A673 (cell line): ENCODE results near the gene CCDC88C. TPM values are rescaled to one million over a fixed set of nuclear protein-coding genes. Genes with fewer than 3 reads are reported as not detected.

Experiments
- BruUV-seq: library from RNA; stranded (reverse); fragments of 400-500 nt; replicated peaks from 2 replicates; lab custom pipeline; 2021; lab: Mats Ljungman, UMichigan
- CTCF ChIA-PET: fragments of 300-600 bp; sonication (Branson Sonifier 250); formaldehyde crosslinking; loops from one replicate; lab custom pipeline; 2022; ENCODE audit warnings: antibody characterized with exemption; lab: Charles Lee
- POLR2A ChIA-PET: fragments of 300-600 bp; sonication (Branson Sonifier 250); formaldehyde crosslinking; loops from one replicate; lab custom pipeline; 2022; ENCODE audit warnings: antibody characterized with exemption; ENCODE audit not compliant: low non-redundant PET; lab: Charles Lee
- DNase-seq: peaks from one replicate; pipeline ENCODE4 v3.0.0-alpha.2; 2015; ENCODE audit warnings: low spot score
- H3K27ac ChIP-seq: fragments of 200-600 bp; sonication (generic); 2 replicates; pipeline ENCODE4 v1.5.1; 2016; ENCODE audit warnings: mixed run types, low read depth, mild to moderate bottlenecking, mixed read lengths, antibody characterized with exemption, low read length; ENCODE audit not compliant: poor library complexity, severe bottlenecking
- H3K27me3 ChIP-seq: fragments of 200-600 bp; sonication (generic); replicated peaks from 2 replicates; pipeline ENCODE4 v1.6.1; 2017; ENCODE audit warnings: mixed run types, low read depth, mild to moderate bottlenecking, mixed read lengths, antibody characterized with exemption, low read length; ENCODE audit not compliant: insufficient read depth, poor library complexity
- H3K36me3 ChIP-seq: fragments of 200-600 bp; sonication (generic); 2 replicates; pipeline ENCODE4 v1.6.1; 2016; ENCODE audit warnings: mixed run types, mild to moderate bottlenecking, mixed read lengths, antibody characterized with exemption, low read length; ENCODE audit not compliant: insufficient read depth, poor library complexity, severe bottlenecking
- H3K4me1 ChIP-seq: fragments of 200-600 bp; sonication (generic); 2 replicates; pipeline ENCODE4 v1.6.1; 2017; ENCODE audit warnings: mixed run types, mild to moderate bottlenecking, mixed read lengths, antibody characterized with exemption, low read length; ENCODE audit not compliant: insufficient read depth, poor library complexity, severe bottlenecking
- H3K4me3 ChIP-seq: fragments of 200-600 bp; sonication (generic); 2 replicates; pipeline ENCODE4 v1.5.1; 2016; ENCODE audit warnings: low read depth, mixed run types, mild to moderate bottlenecking, mixed read lengths, low read length; ENCODE audit not compliant: poor library complexity, severe bottlenecking
- H3K9me3 ChIP-seq: fragments of 200-600 bp; sonication (generic); 2 replicates; pipeline ENCODE4 v1.6.1; 2016; ENCODE audit warnings: mixed run types, low read depth, mild to moderate bottlenecking, mixed read lengths, antibody characterized with exemption, low read length; ENCODE audit not compliant: poor library complexity, severe bottlenecking
- CTCF ChIP-seq: fragments of 300-800, 200-600 bp; sonication (generic); conservative IDR thresholded peaks from 2 replicates; pipeline ENCODE4 v1.5.1; 2017; ENCODE audit warnings: low read depth, mild to moderate bottlenecking, antibody characterized with exemption, low read length, moderate library complexity, mixed read lengths
- EZH2 ChIP-seq: fragments of 200-600 bp; sonication (generic); IDR thresholded peaks from 2 replicates; pipeline ENCODE4 v1.6.1; 2017; ENCODE audit warnings: borderline replicate concordance, low read depth, mild to moderate bottlenecking, mixed read lengths, antibody characterized with exemption, low read length; ENCODE audit not compliant: poor library complexity, severe bottlenecking
- intact Hi-C: fragments of 100-400 bp; cut with micrococcal nuclease; formaldehyde crosslinking; loops from one replicate; pipeline ENCODE4 v1.10.0; 2022; ENCODE audit not compliant: unreplicated experiment
- total RNA-seq: library from RNA; stranded (reverse); gene quantifications from 2 replicates; pipeline ENCODE4 v1.2.3, GENCODE V29; 2021

The CCDC88C gene
- total RNA-seq, 1 experiment from 2014 or later = 49.1 TPM

DNA sequence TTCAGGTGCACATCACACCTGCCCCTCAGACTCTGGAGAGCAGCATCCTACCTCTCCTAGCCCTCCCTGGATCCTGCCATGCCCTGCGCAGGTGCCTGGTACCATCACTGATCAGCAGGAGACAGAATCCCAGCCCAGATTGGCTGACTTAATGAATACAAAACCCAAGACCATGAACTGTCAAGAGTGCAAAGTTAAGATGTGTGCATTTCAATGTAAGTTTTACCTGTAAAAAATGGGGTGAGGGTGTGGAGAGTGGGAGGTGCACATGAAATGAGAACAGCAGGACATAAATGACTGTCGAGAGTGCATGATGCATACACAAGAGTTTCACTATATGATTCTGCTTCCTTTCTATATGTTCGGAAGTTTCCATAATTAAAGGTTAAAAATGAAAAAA is 115.2 kb downstream of the CCDC88C start:
- BruUV-seq = no TSS peak
- Histone ChIP-seq H3K27me3 (no peaks in the 10 kb centered on the region), H3K27ac (no peak overlapping the region), H3K36me3 (peaks cover 35% of the 10 kb centered on the region), H3K9me3 (no peaks in the 10 kb centered on the region), H3K4me3 (no peak overlapping the region), H3K4me1 (no peaks in the 10 kb centered on the region)
- no peak for TF ChIP-seq EZH2
- no peak for TF ChIP-seq CTCF
- CTCF ChIA-PET = no interaction called here
- intact Hi-C loops = no loop called here
- POLR2A ChIA-PET = no interaction called here
- no peak for DNase-seq

- no peak for TF ChIP-seq EZH2
- no peak for TF ChIP-seq CTCF
- Histone ChIP-seq H3K4me1 (no peaks in the 10 kb centered on the region), H3K4me3 (no peak overlapping the region), H3K9me3 (no peaks in the 10 kb centered on the region), H3K27me3 (no peaks in the 10 kb centered on the region), H3K27ac (no peak overlapping the region), H3K36me3 (peaks cover 32% of the 10 kb centered on the region)
- intact Hi-C loops = no loop called here
- BruUV-seq = no TSS peak
- CTCF ChIA-PET = no interaction called here
- DNase-seq = no peak
- POLR2A ChIA-PET = no interaction called here
Measured at GRCh38 chr14:91300957-91301356, 116.7 kb downstream of the CCDC88C start.

- no peak for TF ChIP-seq CTCF
- no peak for TF ChIP-seq EZH2
- BruUV-seq = no TSS peak
- no peak for DNase-seq
- intact Hi-C loops = no loop called here
- ChIA-PET POLR2A (no interaction called here), CTCF (no interaction called here)
- Histone ChIP-seq H3K9me3 (no peaks in the 10 kb centered on the region), H3K27ac (no peak overlapping the region), H3K36me3 (peaks cover 27% of the 10 kb centered on the region), H3K4me3 (no peak overlapping the region), H3K4me1 (no peaks in the 10 kb centered on the region), H3K27me3 (no peaks in the 10 kb centered on the region)
Measured at GRCh38 chr14:91300283-91300895, 117.2 kb downstream of the CCDC88C start.
